PC-3 (cell line): ENCODE data around the gene SLC6A9. TPM values are rescaled to one million over a fixed set of nuclear protein-coding genes. Genes with fewer than 3 reads are reported as not detected.

Experiments
- ATAC-seq: fragments of 200-7000 bp; cut with Tn5 transposase; 2 replicates; pipeline ENCODE4 v1.9.1; 2020; ENCODE audit warnings: mild to moderate bottlenecking, moderate library complexity
- BruUV-seq: library from RNA; stranded (reverse); fragments of 400-500 nt; replicated peaks from 2 replicates; lab custom pipeline; 2021; lab: Mats Ljungman, UMichigan
- CTCF ChIA-PET: fragments of 300-600 bp; sonication (Branson Sonifier 250); formaldehyde crosslinking; loops from one replicate; lab custom pipeline; 2022; ENCODE audit warnings: antibody characterized with exemption; lab: Charles Lee
- POLR2A ChIA-PET: fragments of 300-600 bp; sonication (Branson Sonifier 250); formaldehyde crosslinking; loops from one replicate; lab custom pipeline; 2022; ENCODE audit warnings: antibody characterized with exemption; ENCODE audit not compliant: unreplicated experiment; lab: Charles Lee
- DNase-seq: peaks from one replicate; pipeline ENCODE4 v3.0.0-alpha.2; 2015
- H2AFZ ChIP-seq: fragments of 300-600 bp; sonication (generic); 2 replicates; pipeline ENCODE4 v1.6.0; 2016; ENCODE audit warnings: antibody characterized with exemption, low read length
- H3F3A ChIP-seq: fragments of 300-600 bp; sonication (generic); one replicate; pipeline ENCODE4 v1.6.0; 2017; ENCODE audit warnings: antibody characterized with exemption, low read length, control low read depth, mild to moderate bottlenecking; ENCODE audit not compliant: unreplicated experiment
- H3K27ac ChIP-seq: fragments of 300-600 bp; sonication (generic); 2 replicates; pipeline ENCODE4 v1.5.1; 2016; ENCODE audit warnings: mild to moderate bottlenecking, low read length
- H3K27me3 ChIP-seq: fragments of 300-600 bp; sonication (generic); 2 replicates; pipeline ENCODE4 v1.6.1; 2016; ENCODE audit warnings: low read length, mixed read lengths
- H3K36me3 ChIP-seq: fragments of 300-600 bp; sonication (generic); 2 replicates; pipeline ENCODE4 v1.6.1; 2016; ENCODE audit warnings: low read depth, mixed run types, low read length, mixed read lengths
- H3K4me1 ChIP-seq: fragments of 300-600 bp; sonication (generic); 2 replicates; pipeline ENCODE4 v1.5.1; 2016; ENCODE audit warnings: low read length; ENCODE audit not compliant: insufficient read depth
- H3K4me2 ChIP-seq: fragments of 300-600 bp; sonication (generic); 2 replicates; pipeline ENCODE4 v1.6.0; 2016; ENCODE audit warnings: low read length
- H3K4me3 ChIP-seq: fragments of 300-600 bp; sonication (generic); 2 replicates; pipeline ENCODE4 v1.5.1; 2016; ENCODE audit warnings: mild to moderate bottlenecking, low read length, mixed read lengths
- H3K79me2 ChIP-seq: fragments of 300-600 bp; sonication (generic); 2 replicates; pipeline ENCODE4 v1.6.1; 2017; ENCODE audit warnings: low read length, mixed read lengths
- H3K9ac ChIP-seq: fragments of 300-600 bp; sonication (generic); 2 replicates; pipeline ENCODE4 v1.6.0; 2016; ENCODE audit warnings: mild to moderate bottlenecking, low read length
- H3K9me2 ChIP-seq: fragments of 300-600 bp; sonication (generic); replicated peaks from 2 replicates; pipeline ENCODE4 v1.6.1; 2016; ENCODE audit warnings: mixed run types, low read length, mixed read lengths
- H3K9me3 ChIP-seq: fragments of 300-600 bp; sonication (generic); 2 replicates; pipeline ENCODE4 v1.6.1; 2016; ENCODE audit warnings: low read length, mixed read lengths
- H4K20me1 ChIP-seq: fragments of 300-600 bp; sonication (generic); 2 replicates; pipeline ENCODE4 v1.6.1; 2016; ENCODE audit warnings: low read length, mixed read lengths
- EZH2 ChIP-seq: fragments of 300-600 bp; sonication (generic); IDR thresholded peaks from one replicate; pipeline ENCODE4 v1.6.1; 2017; ENCODE audit warnings: antibody characterized with exemption, mild to moderate bottlenecking, low read length; ENCODE audit not compliant: unreplicated experiment
- EZH2phosphoT487 ChIP-seq: fragments of 300-600 bp; sonication (generic); IDR thresholded peaks from 2 replicates; pipeline ENCODE4 v1.6.1; 2018; ENCODE audit warnings: mild to moderate bottlenecking, antibody characterized with exemption, low read length, borderline replicate concordance
- intact Hi-C: fragments of 100-400 bp; cut with micrococcal nuclease; formaldehyde crosslinking; loops from 2 replicates; pipeline ENCODE4 v1.9.0; 2023
- total RNA-seq: library from RNA; depleted of rRNA; stranded (reverse); fragments of >200 nt; gene quantifications from 2 replicates; pipeline ENCODE4 v1.2.3, GENCODE V29; 2014
- TF ChIP-seq, protein P1 (sequence below): fragments of 300-600 bp; sonication (generic); conservative IDR thresholded peaks from 2 replicates; pipeline ENCODE4 v1.5.1; 2017; ENCODE audit warnings: antibody characterized with exemption, low read depth, mild to moderate bottlenecking, low read length

SLC6A9 gene
- total RNA-seq, 1 experiment from 2014 or later: 11.2 TPM

DNA sequence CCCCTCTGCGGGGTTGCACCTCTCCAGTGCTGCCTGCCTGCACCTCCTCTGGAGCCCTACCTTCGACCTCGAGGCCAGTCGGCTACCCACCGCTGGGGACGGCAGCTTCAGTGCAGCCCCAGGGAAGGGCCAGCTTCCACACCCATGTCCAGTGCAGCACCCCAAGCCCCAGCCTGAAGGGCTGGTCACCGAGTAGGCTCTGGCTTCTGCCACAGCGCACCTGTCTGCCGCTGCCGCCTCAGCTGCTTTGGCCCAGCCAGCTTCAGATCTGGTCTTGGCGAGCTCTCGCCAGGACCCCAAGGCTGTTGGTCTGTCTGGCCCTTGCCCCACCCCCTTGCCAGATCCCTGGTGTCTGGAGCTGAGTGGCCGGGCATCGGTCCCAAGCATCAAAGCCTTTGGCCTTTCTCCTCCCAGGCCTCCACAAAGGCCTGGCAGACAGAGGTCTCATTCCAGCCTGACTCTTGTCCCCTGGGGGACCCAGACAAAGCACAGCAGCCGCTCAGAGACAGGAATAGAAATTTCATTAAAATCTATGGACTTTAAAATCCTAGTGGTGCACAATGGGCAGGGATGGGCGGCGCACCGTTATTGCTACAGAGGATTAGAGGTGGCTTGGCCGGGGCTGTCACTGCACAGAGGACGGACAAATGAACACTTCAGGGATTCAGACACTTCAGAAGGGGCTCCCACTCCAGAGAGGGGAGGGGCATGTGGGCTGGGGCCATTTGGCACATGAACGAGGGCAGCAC lies 35.1 kb downstream of the SLC6A9 start:
- Histone ChIP-seq H2AFZ (no peak overlapping the region), H3K36me3 (no peaks in the 10 kb centered on the region), H3K4me1 (peaks cover 10% of the 10 kb centered on the region; the same call in 1 of the 2 replicates), H3F3A (no peaks in the 10 kb centered on the region), H3K4me2 (no peak overlapping the region), H3K27me3 (no peaks in the 10 kb centered on the region), H3K9me3 (no peaks in the 10 kb centered on the region), H3K4me3 (no peak overlapping the region), H3K79me2 (no peaks in the 10 kb centered on the region), H3K9ac (no peak overlapping the region), H4K20me1 (no peaks in the 10 kb centered on the region), H3K27ac (no peak overlapping the region), H3K9me2 (no peaks in the 10 kb centered on the region)
- ChIA-PET CTCF (no interaction called here), POLR2A (no interaction called here)
- no peak for DNase-seq
- TF ChIP-seq, protein P1, sequence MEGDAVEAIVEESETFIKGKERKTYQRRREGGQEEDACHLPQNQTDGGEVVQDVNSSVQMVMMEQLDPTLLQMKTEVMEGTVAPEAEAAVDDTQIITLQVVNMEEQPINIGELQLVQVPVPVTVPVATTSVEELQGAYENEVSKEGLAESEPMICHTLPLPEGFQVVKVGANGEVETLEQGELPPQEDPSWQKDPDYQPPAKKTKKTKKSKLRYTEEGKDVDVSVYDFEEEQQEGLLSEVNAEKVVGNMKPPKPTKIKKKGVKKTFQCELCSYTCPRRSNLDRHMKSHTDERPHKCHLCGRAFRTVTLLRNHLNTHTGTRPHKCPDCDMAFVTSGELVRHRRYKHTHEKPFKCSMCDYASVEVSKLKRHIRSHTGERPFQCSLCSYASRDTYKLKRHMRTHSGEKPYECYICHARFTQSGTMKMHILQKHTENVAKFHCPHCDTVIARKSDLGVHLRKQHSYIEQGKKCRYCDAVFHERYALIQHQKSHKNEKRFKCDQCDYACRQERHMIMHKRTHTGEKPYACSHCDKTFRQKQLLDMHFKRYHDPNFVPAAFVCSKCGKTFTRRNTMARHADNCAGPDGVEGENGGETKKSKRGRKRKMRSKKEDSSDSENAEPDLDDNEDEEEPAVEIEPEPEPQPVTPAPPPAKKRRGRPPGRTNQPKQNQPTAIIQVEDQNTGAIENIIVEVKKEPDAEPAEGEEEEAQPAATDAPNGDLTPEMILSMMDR: no peak
- TF ChIP-seq EZH2: no peak
- BruUV-seq: no TSS peak
- ATAC-seq: no peak
- intact Hi-C loops: no loop called here

DNA sequence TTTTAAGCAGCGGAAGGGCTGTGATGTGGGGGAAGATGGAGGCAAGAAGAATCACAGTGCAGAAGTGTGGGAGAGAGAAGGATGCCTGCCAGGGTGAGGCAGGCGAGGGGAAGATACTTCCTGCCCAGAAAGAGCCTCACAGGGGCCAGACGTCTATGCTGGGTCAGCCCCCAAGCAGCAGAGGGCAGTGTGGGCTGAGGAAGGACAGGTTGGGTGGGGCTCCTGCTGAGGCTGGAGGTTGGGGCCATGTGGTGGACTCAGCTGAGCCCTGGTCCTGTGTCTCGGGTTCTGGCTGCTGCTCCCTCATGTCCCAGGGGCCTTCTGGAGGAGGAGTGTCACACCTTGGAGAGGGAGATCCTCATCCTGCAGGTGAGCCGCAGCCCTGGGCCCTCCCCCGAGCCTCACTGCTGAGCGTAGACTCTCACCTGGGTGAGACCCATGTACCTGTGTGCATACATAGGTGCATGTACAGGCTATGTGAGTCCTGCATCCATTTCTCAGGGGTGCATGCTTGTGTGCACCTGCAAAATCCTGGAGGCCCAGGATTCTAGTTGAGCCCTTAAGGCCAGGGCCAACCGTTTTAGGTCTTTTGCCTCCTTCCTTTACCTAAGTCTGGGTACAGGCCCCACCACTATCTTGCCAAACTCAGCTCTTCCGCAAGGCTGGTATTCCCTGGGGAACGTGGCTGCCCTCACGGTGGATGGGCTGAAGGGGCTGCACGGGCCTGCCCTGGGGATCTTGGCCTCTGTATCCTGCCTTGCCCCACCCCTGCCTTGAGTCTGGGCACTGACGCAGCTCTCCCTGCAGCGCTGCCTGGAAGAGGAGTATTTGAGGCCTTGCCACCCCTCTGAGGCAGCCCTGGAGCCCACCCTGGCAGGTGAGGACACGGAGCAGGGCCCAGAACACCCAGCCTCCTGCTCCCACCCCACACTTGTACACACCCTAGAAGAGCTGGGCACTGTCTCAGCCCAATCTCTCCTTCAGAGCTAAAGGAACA lies 36.2 kb downstream of the SLC6A9 start:
- Histone ChIP-seq H3K4me3 (no peak overlapping the region), H3K4me1 (peaks cover 19% of the 10 kb centered on the region), H3K9me3 (no peaks in the 10 kb centered on the region), H3K4me2 (no peak overlapping the region), H3K27me3 (no peaks in the 10 kb centered on the region), H3K9ac (no peak overlapping the region), H3K36me3 (no peaks in the 10 kb centered on the region), H2AFZ (no peak overlapping the region), H3F3A (no peaks in the 10 kb centered on the region), H3K27ac (no peak overlapping the region), H3K9me2 (no peaks in the 10 kb centered on the region), H3K79me2 (no peaks in the 10 kb centered on the region), H4K20me1 (no peaks in the 10 kb centered on the region)
- ChIA-PET CTCF (interaction anchor here (0.6 to 0.7 kb wide), 2 partner anchors 41 to 53 kb away, joined by 3 to 4 read pairs; no protein-coding TSS in a partner anchor), POLR2A (interaction anchor here (0.6 kb wide), 1 partner anchor 404 kb away, joined by 6 read pairs; no protein-coding TSS in a partner anchor)
- intact Hi-C loops: loop anchor here (5.0 kb wide), 1 partner anchor 42 kb away; no protein-coding TSS in a partner anchor
- peak; percentile 49 for DNase-seq
- BruUV-seq: no TSS peak
- ATAC-seq: peak; percentile 17
- TF ChIP-seq EZH2 (no peak), EZH2phosphoT487 (no peak)
- TF ChIP-seq, protein P1: peak; percentile 59
